BJ (cell line): ENCODE data around the gene DDC. TPM values are rescaled to one million over a fixed set of nuclear protein-coding genes. Genes with fewer than 3 reads are reported as not detected.

Experiments used
- CTCF ChIA-PET: fragments of 350-600 bp; formaldehyde crosslinking; extraction: SDS; loops from one replicate; lab custom pipeline; 2021; ENCODE audit warnings: antibody characterized with exemption, inconsistent platforms; lab: Yijun Ruan, JAX
- POLR2A ChIA-PET: fragments of 300-600 bp; sonication (Branson Sonifier 250); formaldehyde crosslinking; extraction: SDS; loops from one replicate; lab custom pipeline; 2021; ENCODE audit warnings: antibody characterized with exemption; lab: Charles Lee
- DNase-seq: peaks from one replicate; pipeline ENCODE4 v3.0.0-alpha.2; 2011; ENCODE audit warnings: low read depth
- H3K27me3 ChIP-seq: 2 replicates; pipeline ENCODE4 v1.6.0; 2011; ENCODE audit warnings: low read length; ENCODE audit not compliant: control insufficient read depth, insufficient read depth
- H3K36me3 ChIP-seq: 2 replicates; pipeline ENCODE4 v1.5.1; 2011; ENCODE audit warnings: low read length; ENCODE audit not compliant: control insufficient read depth, insufficient read depth
- H3K4me3 ChIP-seq: 2 replicates; pipeline ENCODE4 v1.5.1; 2011; ENCODE audit warnings: low read depth, mild to moderate bottlenecking, control low read depth, low read length
- polyA plus RNA-seq: library from polyadenylated mRNA; depleted of rRNA; stranded (reverse); fragments of >200 nt; gene quantifications from 2 replicates; pipeline ENCODE4 v1.2.3, GENCODE V29; 2011
- TF ChIP-seq, protein P1 (sequence below): IDR thresholded peaks from 2 replicates; pipeline ENCODE4 v1.5.1; 2011; ENCODE audit warnings: low read depth, mild to moderate bottlenecking, control low read depth, inconsistent platforms, low read length, moderate library complexity; ENCODE audit not compliant: insufficient read depth

Gene DDC
- polyA plus RNA-seq, 1 experiment: not detected

DNA sequence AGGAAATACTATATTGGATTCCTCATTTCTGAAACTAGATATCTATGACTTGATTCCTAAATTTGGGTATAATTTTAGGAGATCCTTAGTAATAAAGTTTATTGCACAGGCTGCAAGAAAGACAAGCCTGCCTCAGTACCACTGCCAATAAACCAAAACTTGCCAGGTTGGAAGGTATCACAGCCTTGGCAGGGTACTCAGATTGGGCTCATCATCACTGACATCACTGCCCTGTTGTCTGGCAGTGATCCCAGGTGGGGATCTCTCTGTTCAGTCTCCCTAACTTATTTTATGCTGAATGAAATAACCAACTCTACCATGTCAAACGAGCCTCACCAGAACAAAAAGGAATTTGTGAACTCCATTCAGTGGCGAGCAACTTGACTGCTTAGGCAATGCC is 133.9 kb downstream of the DDC start:
- CTCF ChIA-PET: interaction anchor here (0.8 kb wide), 1 partner anchor 13 kb away, joined by 3 read pairs; no protein-coding TSS in a partner anchor
- Histone ChIP-seq H3K4me3 (no peak overlapping the region), H3K27me3 (no peaks in the 10 kb centered on the region), H3K36me3 (no peaks in the 10 kb centered on the region)
- POLR2A ChIA-PET: no interaction called here
- TF ChIP-seq, protein P1, sequence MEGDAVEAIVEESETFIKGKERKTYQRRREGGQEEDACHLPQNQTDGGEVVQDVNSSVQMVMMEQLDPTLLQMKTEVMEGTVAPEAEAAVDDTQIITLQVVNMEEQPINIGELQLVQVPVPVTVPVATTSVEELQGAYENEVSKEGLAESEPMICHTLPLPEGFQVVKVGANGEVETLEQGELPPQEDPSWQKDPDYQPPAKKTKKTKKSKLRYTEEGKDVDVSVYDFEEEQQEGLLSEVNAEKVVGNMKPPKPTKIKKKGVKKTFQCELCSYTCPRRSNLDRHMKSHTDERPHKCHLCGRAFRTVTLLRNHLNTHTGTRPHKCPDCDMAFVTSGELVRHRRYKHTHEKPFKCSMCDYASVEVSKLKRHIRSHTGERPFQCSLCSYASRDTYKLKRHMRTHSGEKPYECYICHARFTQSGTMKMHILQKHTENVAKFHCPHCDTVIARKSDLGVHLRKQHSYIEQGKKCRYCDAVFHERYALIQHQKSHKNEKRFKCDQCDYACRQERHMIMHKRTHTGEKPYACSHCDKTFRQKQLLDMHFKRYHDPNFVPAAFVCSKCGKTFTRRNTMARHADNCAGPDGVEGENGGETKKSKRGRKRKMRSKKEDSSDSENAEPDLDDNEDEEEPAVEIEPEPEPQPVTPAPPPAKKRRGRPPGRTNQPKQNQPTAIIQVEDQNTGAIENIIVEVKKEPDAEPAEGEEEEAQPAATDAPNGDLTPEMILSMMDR: no peak
- DNase-seq: no peak

DNA sequence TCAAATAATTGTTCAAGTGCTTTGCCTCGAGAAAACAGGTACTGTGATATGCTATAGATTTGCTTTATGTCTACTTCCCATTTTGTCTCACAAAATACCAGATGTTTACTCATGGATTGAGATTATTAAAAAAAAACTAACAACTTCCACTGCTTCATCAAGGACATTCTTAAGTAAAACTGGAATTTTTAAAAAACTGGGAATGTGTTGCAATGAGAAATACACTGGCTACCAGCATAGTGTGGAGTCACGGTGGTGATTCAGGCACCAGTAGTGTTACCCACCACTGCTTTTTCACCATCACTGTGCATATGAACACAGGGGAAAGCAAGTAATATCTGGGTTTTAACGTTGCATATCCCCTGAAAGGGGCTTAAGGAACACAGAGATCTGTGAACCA is 136.3 kb downstream of the DDC start:
- Histone ChIP-seq H3K4me3 (no peak overlapping the region), H3K36me3 (no peaks in the 10 kb centered on the region), H3K27me3 (no peaks in the 10 kb centered on the region)
- no peak for DNase-seq
- POLR2A ChIA-PET: no interaction called here
- CTCF ChIA-PET: interaction anchor here (3.9 kb wide), 1 partner anchor 11 kb away, joined by 21 read pairs; no protein-coding TSS in a partner anchor
- TF ChIP-seq, protein P1: no peak

GRCh38 chr7:50427518-50427917 is 137.7 kb downstream of the DDC start:
- CTCF ChIA-PET: interaction anchor here (1.6 to 3.9 kb wide), 2 partner anchors 10 to 714 kb away, joined by 3 to 21 read pairs; no protein-coding TSS in a partner anchor
- H3K27me3 ChIP-seq: no peaks in the 10 kb centered on the region
- TF ChIP-seq, protein P1: no peak

DNA sequence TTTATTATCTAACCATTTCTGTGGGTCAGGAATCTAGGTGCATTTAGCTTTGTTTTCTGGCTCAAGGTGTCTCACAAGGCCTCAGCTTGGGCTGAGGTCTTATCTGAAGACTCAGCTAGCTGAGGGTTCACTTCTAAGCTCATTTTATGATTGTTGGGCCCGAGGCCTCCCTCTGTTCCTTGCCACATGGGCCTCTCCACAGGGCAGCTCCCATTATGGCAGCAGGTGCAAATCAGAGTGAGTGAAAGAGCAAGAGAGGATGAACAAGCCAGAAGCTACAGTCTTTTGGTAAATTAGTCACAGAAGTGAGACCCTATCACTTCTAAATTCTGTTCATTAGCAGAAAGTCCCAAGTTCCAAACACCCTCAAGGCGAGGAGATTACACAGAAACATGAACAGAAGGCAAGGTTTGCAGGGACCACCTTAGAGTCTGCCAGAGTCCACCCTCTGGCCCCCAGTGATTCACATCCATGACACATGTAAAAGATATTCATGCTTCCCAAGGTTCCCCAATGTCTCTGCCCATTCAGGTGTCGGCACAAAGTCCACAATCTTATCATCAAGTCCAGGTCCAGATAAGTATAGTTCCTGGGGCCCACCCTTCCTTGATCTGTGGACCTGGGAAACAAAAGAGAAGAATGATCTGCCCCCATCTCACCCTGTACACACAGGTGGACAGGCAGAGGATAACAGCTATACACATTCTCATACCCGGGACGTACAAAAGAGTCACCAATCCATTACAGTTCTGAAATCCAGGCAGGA is 138.7 kb downstream of the DDC start:
- Histone ChIP-seq H3K36me3 (no peaks in the 10 kb centered on the region), H3K27me3 (no peaks in the 10 kb centered on the region), H3K4me3 (no peak overlapping the region)
- ChIA-PET CTCF (interaction anchor here (1.6 to 3.9 kb wide), 2 partner anchors 9 to 715 kb away, joined by 3 to 21 read pairs; no protein-coding TSS in a partner anchor), POLR2A (no interaction called here)
- TF ChIP-seq, protein P1: no peak
- no peak for DNase-seq

More at GRCh38 chr7:50427518-50427917, 137.7 kb downstream of the DDC start:
- DNase-seq: no peak
- no peak overlapping the region for H3K4me3 ChIP-seq
- no peaks in the 10 kb centered on the region for H3K36me3 ChIP-seq
- POLR2A ChIA-PET: no interaction called here

- no peak overlapping the region for H3K4me3 ChIP-seq
- ChIA-PET POLR2A (no interaction called here), CTCF (interaction anchor here (3.9 kb wide), 1 partner anchor 8 kb away, joined by 21 read pairs; no protein-coding TSS in a partner anchor)
- H3K27me3 ChIP-seq: 0 out of 2 replicates have a peak, but pooled peaks cover under 1% of the 10 kb centered on the region
- TF ChIP-seq, protein P1: no peak
- no peaks in the 10 kb centered on the region for H3K36me3 ChIP-seq
- DNase-seq: no peak
Measured at GRCh38 chr7:50425318-50425717, 139.9 kb downstream of the DDC start.
